Activated T-helper 17 cell treated with anti-CD3 and anti-CD28 coated beads, Interleukin-2, amount 50 U/mL, for 72 hours (primary cell): ENCODE results near the gene FIG4. TPM values are rescaled to one million over a fixed set of nuclear protein-coding genes. Genes with fewer than 3 reads are reported as not detected.
"Not testable (repeated sequence)": the region's sequence is repeated elsewhere in the genome, so short reads cannot be mapped to it uniquely, and the experiment has no call there.

Experiments
- ATAC-seq: fragments of 150-1000 bp; cut with Tn5 transposase; replicated peaks from 2 replicates; pipeline ENCODE4 v1.10.0; 2021; ENCODE audit warnings: mild to moderate bottlenecking, moderate library complexity
- H3K27ac Mint-ChIP-seq: one replicate; pipeline ENCODE4 v1.8.0; 2022; ENCODE audit warnings: mixed read lengths
- H3K27me3 Mint-ChIP-seq: one replicate; pipeline ENCODE4 v1.8.0; 2022; ENCODE audit warnings: mixed read lengths
- H3K36me3 Mint-ChIP-seq: one replicate; pipeline ENCODE4 v1.8.0; 2022; ENCODE audit warnings: low read depth, mild to moderate bottlenecking, mixed read lengths
- H3K4me1 Mint-ChIP-seq: one replicate; pipeline ENCODE4 v1.8.0; 2022; ENCODE audit warnings: mixed read lengths
- H3K4me3 Mint-ChIP-seq: one replicate; pipeline ENCODE4 v1.8.0; 2022; ENCODE audit warnings: mild to moderate bottlenecking, mixed read lengths
- H3K9me3 Mint-ChIP-seq: one replicate; pipeline ENCODE4 v1.8.0; 2022; ENCODE audit warnings: mixed read lengths
- total RNA-seq, 2 donors: library from RNA; stranded (reverse); gene quantifications; one replicate each; pipeline ENCODE4 v1.2.3, GENCODE V29; 2022

FIG4 gene
- total RNA-seq, 2 donors from 2014 or later: 10.5 to 18.8 TPM

- Mint-ChIP-seq H3K4me1 (no peaks in the 10 kb centered on the region), H3K9me3 (no peaks in the 10 kb centered on the region), H3K4me3 (no peak overlapping the region), H3K27ac (no peak overlapping the region), H3K36me3 (peaks cover 8% of the 10 kb centered on the region), H3K27me3 (no peaks in the 10 kb centered on the region)
- ATAC-seq: no peak
These were observed 124.0 kb downstream of the FIG4 start for GRCh38 chr6:109815054-109815453.

GRCh38 chr6:109816452-109817374 is 125.6 kb downstream of the FIG4 start:
- Mint-ChIP-seq H3K4me3 (no peak overlapping the region), H3K27ac (no peak overlapping the region), H3K27me3 (no peaks in the 10 kb centered on the region), H3K9me3 (no peaks in the 10 kb centered on the region), H3K36me3 (peaks cover 8% of the 10 kb centered on the region), H3K4me1 (no peaks in the 10 kb centered on the region)
- ATAC-seq: no peak

- Mint-ChIP-seq H3K4me1 (no peaks in the 10 kb centered on the region), H3K27me3 (no peaks in the 10 kb centered on the region), H3K36me3 (peaks cover 17% of the 10 kb centered on the region), H3K4me3 (no peak overlapping the region), H3K9me3 (no peaks in the 10 kb centered on the region), H3K27ac (no peak overlapping the region)
- no peak for ATAC-seq
These were observed 129.7 kb downstream of the FIG4 start for GRCh38 chr6:109820706-109821350.

- H3K27ac Mint-ChIP-seq: no peak overlapping the region
- no peak for ATAC-seq
These were observed 130.3 kb downstream of the FIG4 start for GRCh38 chr6:109821428-109821827.

GRCh38 chr6:109824105-109824504 is 133.0 kb downstream of the FIG4 start:
- no peak overlapping the region for H3K4me3 Mint-ChIP-seq
- no peak for ATAC-seq
- H3K9me3 Mint-ChIP-seq: no peaks in the 10 kb centered on the region
- H3K27ac Mint-ChIP-seq: no peak overlapping the region
- H3K27me3 Mint-ChIP-seq: no peaks in the 10 kb centered on the region
- peaks cover 45% of the 10 kb centered on the region for H3K36me3 Mint-ChIP-seq
- no peaks in the 10 kb centered on the region for H3K4me1 Mint-ChIP-seq

More at GRCh38 chr6:109821428-109821827, 130.3 kb downstream of the FIG4 start:
- no peaks in the 10 kb centered on the region for H3K4me1 Mint-ChIP-seq
- H3K36me3 Mint-ChIP-seq: peaks cover 23% of the 10 kb centered on the region
- no peaks in the 10 kb centered on the region for H3K9me3 Mint-ChIP-seq
- no peaks in the 10 kb centered on the region for H3K27me3 Mint-ChIP-seq
- H3K4me3 Mint-ChIP-seq: no peak overlapping the region

GRCh38 chr6:109826551-109826950 is 135.5 kb downstream of the FIG4 start:
- H3K4me1 Mint-ChIP-seq: no peaks in the 10 kb centered on the region
- ATAC-seq: no peak
- H3K4me3 Mint-ChIP-seq: no peak overlapping the region
- H3K27me3 Mint-ChIP-seq: no peaks in the 10 kb centered on the region
- peaks cover 56% of the 10 kb centered on the region for H3K36me3 Mint-ChIP-seq
- no peak overlapping the region for H3K27ac Mint-ChIP-seq
- H3K9me3 Mint-ChIP-seq: no peaks in the 10 kb centered on the region

GRCh38 chr6:109831352-109831751 is 140.3 kb downstream of the FIG4 start:
- H3K9me3 Mint-ChIP-seq, H3K27me3 Mint-ChIP-seq, H3K4me3 Mint-ChIP-seq, H3K4me1 Mint-ChIP-seq, H3K27ac Mint-ChIP-seq, ATAC-seq: not testable (repeated sequence)
- H3K36me3 Mint-ChIP-seq: peaks cover 33% of the 10 kb centered on the region

- no peaks in the 10 kb centered on the region for H3K27me3 Mint-ChIP-seq
- peaks cover 10% of the 10 kb centered on the region for H3K36me3 Mint-ChIP-seq
- no peaks in the 10 kb centered on the region for H3K9me3 Mint-ChIP-seq
- no peaks in the 10 kb centered on the region for H3K4me1 Mint-ChIP-seq
- no peak for ATAC-seq
- no peak overlapping the region for H3K27ac Mint-ChIP-seq
- H3K4me3 Mint-ChIP-seq: no peak overlapping the region
These were observed 143.0 kb downstream of the FIG4 start for GRCh38 chr6:109834131-109834530.

- H3K4me1 Mint-ChIP-seq: no peaks in the 10 kb centered on the region
- no peaks in the 10 kb centered on the region for H3K9me3 Mint-ChIP-seq
- H3K4me3 Mint-ChIP-seq: no peak overlapping the region
- H3K27me3 Mint-ChIP-seq: no peaks in the 10 kb centered on the region
- H3K36me3 Mint-ChIP-seq: peaks cover 5% of the 10 kb centered on the region
- no peak overlapping the region for H3K27ac Mint-ChIP-seq
- ATAC-seq: no peak
These were observed 143.7 kb downstream of the FIG4 start for GRCh38 chr6:109834595-109835437.

- Mint-ChIP-seq H3K27ac (no peak overlapping the region), H3K9me3 (no peaks in the 10 kb centered on the region), H3K4me1 (no peaks in the 10 kb centered on the region), H3K4me3 (no peak overlapping the region), H3K27me3 (no peaks in the 10 kb centered on the region), H3K36me3 (no peaks in the 10 kb centered on the region)
- no peak for ATAC-seq
These were observed 148.9 kb downstream of the FIG4 start for GRCh38 chr6:109840034-109840433.

GRCh38 chr6:109840796-109841195 is 149.7 kb downstream of the FIG4 start:
- Mint-ChIP-seq H3K36me3 (no peaks in the 10 kb centered on the region), H3K4me1 (no peaks in the 10 kb centered on the region), H3K9me3 (no peaks in the 10 kb centered on the region), H3K4me3 (no peak overlapping the region), H3K27me3 (no peaks in the 10 kb centered on the region), H3K27ac (no peak overlapping the region)
- ATAC-seq: no peak

GRCh38 chr6:109841869-109842268 is 150.8 kb downstream of the FIG4 start:
- H3K4me1 Mint-ChIP-seq: no peaks in the 10 kb centered on the region
- no peaks in the 10 kb centered on the region for H3K27me3 Mint-ChIP-seq
- ATAC-seq: no peak
- H3K27ac Mint-ChIP-seq: no peak overlapping the region
- no peak overlapping the region for H3K4me3 Mint-ChIP-seq
- H3K36me3 Mint-ChIP-seq: no peaks in the 10 kb centered on the region
- no peaks in the 10 kb centered on the region for H3K9me3 Mint-ChIP-seq

- peaks cover 3% of the 10 kb centered on the region for H3K9me3 Mint-ChIP-seq
- ATAC-seq: no peak
- no peak overlapping the region for H3K4me3 Mint-ChIP-seq
- H3K27ac Mint-ChIP-seq: no peak overlapping the region
- no peaks in the 10 kb centered on the region for H3K4me1 Mint-ChIP-seq
- H3K36me3 Mint-ChIP-seq: no peaks in the 10 kb centered on the region
- peaks cover 3% of the 10 kb centered on the region for H3K27me3 Mint-ChIP-seq
These were observed 161.6 kb downstream of the FIG4 start for GRCh38 chr6:109852713-109853112.

GRCh38 chr6:109853426-109853825 is 162.3 kb downstream of the FIG4 start:
- Mint-ChIP-seq H3K9me3 (peaks cover 3% of the 10 kb centered on the region), H3K27ac (no peak overlapping the region), H3K27me3 (peaks cover 3% of the 10 kb centered on the region), H3K4me1 (no peaks in the 10 kb centered on the region), H3K36me3 (no peaks in the 10 kb centered on the region), H3K4me3 (no peak overlapping the region)
- ATAC-seq: no peak
